Urothelium cell line (cell line): ENCODE results near the gene FCN2.

Experiments
- DNase-seq: peaks from one replicate; pipeline ENCODE4 v3.0.0; 2011; ENCODE audit warnings: low spot score, mixed read lengths
- FAIRE-seq: peaks from 2 replicates; lab custom pipeline; 2011; peaks lifted over from hg19 to GRCh38; lab: Jason Lieb, UNC

Gene FCN2

DNA sequence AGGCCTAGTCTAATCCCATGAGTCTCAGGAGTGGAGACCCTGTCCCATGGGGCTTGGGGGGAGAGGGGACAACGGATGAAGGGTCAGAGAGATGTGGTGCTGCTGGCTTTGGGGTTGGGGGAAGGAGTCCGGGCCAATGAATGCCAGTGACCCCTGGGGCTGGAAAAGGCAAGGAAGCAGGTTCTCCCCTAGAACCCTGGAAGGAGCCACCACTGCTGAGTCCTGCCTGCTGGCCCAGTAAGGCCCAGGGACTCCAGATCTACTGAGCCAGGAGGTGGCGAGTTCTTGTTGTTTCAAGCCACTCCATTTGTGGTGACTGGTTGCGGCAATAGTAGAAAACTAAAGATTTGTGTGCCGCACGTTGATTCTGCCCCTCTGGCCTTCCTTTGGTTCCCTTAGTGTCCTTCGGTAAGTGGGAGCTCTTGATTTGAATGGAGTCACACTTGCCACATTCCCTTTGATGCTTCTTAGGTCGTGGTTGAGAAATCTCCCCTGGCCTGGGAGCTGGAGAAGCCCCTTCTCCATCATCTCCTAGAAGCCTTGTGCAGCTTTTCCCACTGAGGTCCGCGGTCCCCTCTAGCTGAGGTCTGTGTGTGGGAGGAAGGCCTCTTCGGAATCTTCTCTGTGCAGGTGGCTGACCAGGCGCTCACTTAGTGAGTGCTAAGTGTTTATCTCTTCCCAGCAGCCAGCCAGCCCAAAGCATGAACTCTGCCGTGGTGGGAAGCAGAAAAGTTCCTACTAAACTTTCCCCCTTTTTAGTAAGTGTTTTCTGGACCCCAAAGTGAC, 28.1 kb downstream of the FCN2 start:
- DNase-seq, result no peak
- FAIRE-seq, result no peak

DNA sequence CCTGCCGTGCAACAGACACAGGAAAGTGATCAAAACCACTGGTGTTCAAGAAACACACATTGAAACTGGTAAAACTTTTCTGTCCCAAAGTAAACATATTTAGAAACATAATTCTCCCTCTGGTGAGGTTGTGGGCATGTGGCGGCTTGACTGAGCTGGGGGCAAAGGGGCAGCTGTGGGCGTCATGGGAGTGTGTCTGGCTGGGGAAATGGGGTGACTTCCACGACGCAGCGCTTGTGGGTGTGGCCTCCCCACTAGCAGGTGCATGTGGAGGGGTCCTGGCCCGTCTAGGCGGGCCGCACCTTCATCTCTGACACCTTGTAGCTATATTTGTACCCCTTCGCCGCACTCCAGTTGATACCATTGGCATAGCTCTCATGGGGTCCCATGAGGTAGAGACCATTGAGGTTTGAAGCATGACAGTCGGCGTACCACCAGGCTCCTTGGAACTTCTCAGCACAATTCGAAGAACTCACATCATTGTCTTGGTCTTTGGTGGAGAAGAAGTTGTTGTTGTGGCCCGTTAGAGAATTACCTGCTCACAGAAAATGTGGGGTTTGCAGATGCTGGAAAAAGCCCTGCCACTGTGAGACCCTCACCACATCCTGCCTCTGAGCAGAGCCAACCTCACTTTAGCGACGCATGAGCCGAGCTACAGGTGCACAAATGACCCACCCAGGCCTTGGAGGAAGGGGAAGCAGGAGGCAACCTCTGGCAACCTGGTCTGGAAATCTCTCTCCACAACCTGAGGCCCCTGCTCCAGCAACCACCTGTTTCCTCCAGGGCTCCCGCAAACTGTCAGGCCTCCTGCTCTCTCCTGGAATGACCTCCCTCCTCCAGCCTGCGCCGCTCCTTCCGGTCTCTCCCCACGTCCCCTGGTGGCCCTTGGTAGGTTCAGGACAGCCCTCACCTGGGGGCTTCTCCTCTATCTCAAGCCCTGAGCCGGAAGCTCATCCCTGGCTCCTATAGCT, 29.2 kb downstream of the FCN2 start:
- DNase-seq, result no peak
- FAIRE-seq, result no peak

DNA sequence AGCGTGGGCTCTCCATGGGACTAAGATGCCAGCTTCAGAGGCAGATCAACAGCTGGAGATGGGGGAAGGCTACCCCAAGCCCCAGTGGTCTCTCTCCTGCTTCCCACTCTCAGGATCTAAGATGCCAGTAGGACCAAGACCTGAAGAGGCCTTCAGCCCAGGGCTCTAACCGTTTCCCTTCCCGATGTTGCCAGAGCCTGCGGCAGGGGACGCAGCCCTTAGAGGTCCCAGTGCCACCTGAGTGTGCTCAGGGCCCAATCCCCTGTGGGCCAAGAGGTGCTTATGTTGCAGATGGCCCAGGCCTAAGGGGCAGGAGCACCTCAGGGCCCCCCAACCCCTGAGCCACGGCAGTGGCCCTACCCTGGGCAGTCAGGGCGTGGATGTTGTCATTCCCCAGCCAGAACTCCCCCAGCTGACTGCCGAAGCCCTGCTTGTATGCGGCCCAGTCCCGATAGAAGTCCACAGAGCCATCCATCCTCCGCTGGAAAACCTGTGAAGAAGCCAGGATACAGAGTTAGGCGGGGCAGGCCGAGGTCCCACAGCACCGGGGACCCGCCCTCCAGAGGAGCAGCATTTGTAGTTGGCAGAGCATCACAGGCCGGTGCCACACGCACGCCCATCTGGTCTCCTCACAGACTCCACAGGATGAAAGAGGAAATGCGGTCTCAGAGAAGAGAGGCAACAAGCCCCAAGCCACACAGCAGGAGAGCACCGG, 31.7 kb downstream of the FCN2 start:
- no peak for FAIRE-seq
- no peak for DNase-seq

DNA sequence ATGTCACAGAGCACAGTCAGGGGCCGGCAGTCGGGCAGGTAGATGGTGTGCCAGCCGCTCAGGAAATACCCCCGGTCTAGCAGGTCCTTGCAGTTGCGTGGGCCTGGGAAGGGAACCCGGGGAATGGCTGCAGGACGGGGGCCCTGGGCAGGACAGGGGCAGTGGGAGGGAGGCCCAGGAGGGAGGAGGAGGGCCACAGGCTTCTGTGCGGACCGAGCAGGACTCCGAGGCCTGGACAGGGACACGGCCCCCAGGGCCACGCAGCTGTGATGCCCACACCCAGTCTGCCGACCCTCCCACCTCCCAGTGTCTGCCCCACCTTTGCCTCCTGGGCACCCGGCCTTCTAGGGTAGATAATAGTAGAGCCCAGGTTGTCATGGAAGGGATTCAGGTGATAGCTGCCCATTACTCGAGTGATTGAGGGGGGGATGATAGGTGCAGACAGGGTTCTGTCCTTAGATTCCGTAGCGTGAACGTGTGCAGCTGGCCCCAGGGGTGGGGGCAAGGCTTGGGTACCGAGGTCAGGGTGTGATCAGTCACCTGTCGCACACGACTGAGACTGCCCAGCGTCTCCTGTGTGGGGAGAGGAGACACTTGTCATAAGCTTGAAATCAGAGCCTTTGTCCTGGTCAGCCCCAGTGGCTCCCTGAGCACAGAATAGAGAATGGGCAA, 32.6 kb downstream of the FCN2 start:
- FAIRE-seq (no peak), DNase-seq (no peak)

DNA sequence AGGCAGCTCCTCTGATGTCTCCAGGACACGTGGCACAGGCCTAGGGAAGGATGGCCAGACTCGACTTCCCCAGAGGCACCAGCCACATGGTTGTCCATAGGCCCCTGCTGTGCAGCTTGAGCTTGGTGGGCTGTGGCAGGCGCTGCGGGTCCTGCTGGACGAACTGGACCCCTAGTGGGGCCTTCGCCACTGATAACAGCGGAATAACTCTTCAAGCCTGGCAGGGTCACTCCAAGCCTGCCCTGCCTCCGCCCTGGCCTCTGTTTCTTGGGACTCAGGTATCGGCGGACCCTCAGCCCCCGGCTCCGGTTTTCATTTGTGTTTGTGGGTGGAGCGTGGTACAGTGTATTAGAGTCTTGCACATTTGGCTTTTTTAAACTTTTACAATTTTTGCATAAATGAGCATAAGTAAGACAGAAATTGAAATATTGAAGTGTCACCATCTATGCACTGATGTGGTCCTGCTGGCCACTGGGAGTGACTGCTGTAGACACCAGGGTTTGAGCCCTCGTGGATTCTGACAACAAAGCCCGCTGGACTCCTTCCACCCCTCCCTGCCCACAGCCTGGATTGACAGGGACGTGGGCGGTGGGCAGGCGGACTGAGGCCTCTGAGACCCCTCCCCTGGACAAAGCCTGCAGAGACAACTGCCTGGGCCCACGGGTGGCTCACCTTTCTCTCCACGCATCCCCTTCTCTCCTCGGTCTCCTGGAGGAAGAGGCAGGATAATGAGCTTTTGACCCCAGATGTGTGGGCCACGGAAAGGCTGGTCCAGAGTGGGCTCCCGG, 33.3 kb downstream of the FCN2 start:
- FAIRE-seq, result no peak

DNA sequence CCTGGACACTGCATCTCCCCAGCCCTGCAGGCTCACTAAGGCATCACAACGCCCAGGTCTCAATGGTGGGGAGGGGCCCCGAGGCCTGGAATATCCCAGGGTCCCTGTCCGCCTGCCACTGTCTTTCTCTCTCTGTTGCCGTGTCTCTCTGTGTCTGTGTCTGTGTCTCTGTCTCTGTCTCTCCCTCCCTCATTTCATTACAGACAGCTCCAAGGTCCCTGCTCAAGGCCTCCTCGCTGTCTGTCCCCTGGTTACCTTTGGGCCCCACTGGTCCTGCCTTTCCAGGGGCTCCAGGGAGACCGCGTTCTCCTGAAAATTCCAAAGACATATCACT, 33.9 kb downstream of the FCN2 start:
- FAIRE-seq (no peak), DNase-seq (no peak)

More for the DNA sequence above, 33.3 kb downstream of the FCN2 start:
- DNase-seq, result no peak

DNA sequence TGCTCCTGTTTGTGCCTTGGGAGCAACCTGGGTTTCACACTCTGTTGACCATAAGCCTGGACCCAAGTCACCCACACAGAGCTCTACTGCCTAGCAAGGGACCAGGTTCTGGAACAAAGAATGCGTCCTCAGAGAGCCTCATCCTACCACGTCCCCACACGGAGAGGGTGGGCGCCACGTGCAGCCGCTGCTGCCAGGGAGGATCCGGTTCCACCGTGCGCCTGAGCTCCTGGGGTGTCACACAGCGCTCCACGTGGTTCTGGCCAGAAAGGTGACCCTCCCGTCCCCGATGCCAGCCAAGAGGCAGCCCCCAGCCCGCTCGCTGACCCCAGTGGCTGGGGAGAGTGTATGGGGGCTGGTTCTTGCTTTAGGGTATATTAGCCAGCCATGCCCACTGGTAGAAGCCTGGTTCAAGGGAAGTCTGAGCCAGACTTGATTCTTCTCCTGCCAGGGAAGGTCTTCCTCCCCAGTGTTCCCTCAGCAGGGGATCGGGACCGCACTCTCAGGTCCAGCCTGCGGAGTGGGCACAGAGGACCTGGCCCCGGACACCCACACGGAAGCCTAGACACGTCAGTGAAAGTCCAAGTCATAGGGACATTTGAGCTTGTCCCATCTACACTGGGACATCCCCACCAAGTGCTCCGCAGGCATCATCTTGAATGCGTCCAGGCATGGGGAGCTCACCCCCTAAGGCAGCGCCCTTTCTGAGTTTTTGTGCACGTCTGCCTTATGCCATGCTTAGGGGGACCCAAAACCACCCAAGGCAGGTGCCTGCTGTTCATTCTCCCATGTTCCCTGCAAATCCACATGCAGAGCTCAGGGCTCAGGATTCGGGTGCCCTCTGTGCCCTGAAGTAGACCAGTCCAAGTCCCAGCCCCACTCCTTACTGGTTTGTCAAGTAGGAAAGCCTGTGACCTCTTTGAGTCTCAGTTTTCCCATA, 34.7 kb downstream of the FCN2 start:
- FAIRE-seq (no peak), DNase-seq (no peak)

DNA sequence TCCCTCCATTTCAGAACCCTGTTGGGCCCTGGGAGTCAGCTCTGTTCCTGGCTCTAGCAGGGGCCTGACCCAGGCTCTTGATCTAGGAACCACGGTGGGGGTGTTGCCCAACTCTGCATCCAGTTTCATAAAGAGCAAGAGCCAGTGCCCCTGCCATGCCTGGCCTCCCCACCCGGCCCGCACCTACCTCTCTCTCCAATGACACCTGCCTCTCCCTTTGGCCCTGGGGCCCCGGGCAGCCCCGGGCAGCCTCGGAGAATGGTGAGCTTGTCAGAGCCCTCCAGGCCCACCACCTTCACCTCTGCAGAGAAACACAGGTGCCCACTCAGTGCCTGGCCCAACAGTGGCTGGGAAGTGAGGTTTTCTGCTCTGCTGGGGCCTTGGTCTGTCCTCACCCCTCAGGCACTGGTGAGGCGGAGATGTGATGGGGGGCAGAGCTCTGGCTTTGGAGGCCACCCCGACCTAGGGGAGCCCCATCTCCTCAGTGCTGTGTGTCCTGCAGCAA, 35.6 kb downstream of the FCN2 start:
- FAIRE-seq, result no peak
- DNase-seq, result no peak

DNA sequence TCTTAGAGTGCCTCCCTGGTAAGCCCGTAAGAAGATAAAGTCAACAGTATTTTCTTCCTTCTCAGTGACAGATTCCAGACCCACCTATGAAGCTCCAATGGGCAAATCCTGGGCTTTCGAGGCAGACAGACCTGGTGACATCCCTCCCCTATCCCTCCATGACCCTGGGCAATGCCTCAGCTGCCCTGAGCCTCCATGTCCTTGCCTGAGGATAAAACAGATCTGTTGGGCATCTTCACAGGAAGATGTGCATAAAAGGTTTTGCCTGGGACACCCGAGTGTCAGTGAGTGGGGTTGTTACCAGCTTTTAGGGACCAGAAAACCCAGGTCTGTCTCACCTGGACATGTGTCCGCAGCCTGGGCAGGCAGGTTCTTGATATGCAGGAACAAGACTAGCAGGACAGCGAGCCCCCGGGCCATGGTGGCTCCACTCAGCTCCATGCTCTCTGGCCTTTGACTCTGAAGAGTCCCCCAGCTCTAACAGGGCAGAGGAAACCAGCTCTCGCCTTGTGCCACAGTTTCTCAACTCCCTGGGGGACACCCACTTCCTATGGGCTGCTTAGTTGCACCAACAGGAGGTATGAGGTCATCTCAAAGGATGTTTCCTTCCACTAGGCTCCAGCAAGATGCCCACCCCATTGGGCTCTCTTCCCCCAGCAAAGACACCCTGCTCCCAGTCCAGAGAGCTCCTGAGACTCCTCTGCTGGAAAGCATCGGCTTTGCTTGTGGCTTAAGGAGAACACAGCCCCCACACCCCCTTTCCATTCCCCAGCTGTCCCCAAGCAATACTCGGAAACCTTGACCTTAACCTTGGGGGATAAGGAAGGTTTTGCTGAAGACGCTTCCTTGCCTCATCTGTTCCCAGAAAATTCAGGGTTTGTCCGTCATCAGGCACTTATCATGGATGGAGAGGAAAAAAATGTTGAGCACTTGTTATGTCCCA, 37.1 kb downstream of the FCN2 start, which contains the start of gene FCN1:
FCN1 (minus strand) TSS at position 482 of the 943 bp plus-strand sequence; CDS start at position 441, 41 bp downstream.
- no peak for FAIRE-seq

DNA sequence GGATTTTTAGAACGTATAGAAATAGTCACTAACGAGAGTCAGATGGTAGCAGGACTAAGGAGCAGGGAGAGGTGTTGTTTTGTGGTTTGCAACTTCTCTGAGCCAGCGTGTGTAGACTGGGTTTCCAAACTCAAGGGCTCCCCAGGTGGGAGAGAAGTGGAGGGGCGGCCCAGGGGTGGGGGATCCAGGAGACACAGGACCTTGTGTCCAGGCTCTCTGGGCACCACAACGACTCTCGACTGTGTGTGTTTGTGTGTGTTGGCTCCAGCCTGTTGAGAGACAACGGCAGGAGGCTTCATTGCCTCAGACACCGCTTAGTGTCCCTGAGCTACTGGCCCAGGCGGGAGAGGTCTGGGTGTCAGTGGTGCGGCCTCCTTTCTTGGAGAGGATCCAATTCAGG, 38.0 kb downstream of the FCN2 start:
- FAIRE-seq (no peak), DNase-seq (no peak)

More for the DNA sequence above, 37.1 kb downstream of the FCN2 start, which contains the start of gene FCN1:
- DNase-seq, result no peak

DNA sequence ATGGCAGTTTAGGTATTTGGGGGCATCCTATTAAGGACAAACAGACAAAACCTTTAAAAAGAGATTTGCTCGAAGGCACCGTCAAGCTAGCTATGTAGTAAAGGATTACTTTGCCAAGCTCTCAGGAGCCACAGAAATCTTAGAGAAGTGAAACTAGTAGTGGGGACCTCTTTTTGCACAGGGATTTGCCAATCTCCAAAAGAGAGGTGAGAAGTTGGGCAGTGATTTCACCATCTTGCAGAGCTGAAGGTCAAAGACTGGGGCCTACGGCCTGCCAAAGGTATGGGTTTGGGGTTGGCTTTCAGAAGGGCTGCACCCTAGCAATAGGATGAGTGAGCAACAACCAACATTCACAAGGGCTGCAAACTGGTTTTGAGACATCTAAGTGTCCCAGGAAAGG, 38.7 kb downstream of the FCN2 start:
- no peak for DNase-seq

DNA sequence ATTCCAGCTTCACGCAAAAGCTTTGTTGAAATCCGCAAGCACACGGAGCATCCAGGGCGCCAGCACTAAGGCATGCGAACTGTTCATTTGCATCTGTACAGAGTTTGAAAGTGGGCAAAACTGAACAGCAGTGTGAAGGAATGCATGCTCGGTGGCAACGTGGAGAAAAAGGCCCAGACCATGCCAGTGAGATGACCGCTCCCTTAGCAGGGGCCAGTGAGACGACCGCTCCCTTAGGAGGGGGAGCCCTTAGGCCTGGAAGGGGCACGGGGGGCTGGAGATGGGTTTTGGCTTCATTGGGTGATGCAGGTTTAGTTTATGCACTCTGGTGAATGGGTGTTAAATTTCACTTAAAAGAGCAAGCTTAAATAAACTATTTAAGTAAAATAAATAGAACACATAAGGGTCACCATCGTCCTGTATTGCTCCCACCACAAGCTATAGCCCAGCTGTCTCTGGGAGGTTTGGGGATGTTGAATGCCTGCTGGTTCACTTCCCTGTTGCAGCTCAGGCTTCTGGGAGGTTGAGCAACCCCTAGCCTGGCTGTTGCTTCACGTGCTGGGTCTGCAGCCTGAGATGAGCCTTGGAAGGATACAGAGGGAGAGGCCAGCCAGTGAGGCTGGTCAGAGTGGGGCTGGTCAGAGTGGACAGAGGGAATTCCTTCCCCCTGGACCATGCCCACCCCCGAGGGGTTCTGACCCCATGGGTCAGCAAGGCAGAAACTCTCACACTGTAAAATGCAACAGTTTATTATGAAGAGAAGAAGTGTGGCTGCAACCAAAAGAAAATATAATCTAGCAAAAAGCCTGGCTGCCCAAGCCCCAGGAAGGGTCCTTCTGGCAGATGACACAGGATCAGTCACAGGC, 41.7 kb downstream of the FCN2 start:
- no peak for FAIRE-seq
- DNase-seq, result no peak

More for the DNA sequence above, 38.7 kb downstream of the FCN2 start:
- FAIRE-seq, result no peak

DNA sequence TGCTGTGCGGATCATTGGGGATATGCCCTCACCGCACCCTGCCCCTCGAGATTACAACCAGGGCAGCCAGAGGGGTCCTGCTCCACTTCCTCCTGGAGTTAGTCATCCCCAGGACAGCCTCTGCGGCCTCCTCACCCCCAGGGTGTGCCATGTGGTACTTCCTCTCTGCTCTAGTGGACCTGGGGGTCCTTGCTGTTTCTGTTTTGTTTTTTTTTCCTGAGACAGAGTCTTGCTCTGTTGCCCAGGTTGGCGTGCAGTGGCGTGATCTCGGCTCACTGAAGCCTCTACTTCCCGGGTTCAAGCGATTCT, 42.3 kb downstream of the FCN2 start:
- DNase-seq, result no peak
- no peak for FAIRE-seq

DNA sequence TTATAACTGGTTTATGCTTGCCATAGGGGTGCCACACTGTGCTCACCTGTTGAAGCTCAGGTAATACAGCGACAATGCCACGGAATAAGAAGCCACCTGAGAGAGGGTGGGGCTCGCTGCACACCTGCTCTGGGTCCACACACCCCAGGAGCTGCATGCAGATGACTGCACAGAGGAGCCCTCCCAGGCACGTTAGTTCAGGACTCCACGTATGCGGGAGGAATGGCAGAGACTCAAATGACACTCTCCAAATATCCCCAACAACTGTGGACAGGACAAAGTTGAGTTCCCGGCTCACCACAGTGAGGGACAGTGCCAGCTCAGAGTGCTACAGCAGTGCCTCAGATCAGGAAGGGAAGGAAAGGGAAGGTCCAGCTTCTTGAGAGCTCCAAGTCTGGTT, 42.9 kb downstream of the FCN2 start:
- DNase-seq, result no peak
- FAIRE-seq, result no peak

DNA sequence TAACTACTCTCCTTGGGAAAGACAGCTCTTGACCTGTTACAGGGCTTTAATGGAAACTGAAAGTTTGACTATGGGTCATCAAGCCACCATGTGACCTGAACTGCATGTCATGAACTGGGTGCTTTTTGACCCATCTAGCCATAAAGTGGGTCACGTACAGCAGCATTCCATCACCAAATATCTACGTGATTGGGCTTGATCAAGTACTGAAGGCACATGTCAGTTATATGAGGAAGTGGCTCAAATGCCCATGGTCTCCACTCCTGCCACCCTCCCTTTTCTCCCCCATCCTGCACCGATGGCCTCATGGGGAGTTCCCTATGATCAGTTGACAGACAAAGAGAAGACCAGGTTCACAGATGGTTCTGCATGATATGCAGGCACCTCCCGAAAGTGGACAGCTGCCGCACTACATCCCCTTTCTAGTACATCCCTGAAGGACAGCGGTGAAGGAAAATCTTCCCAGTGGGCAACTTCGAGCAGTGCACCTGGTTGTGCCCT, 44.5 kb downstream of the FCN2 start:
- no peak for FAIRE-seq
- no peak for DNase-seq

DNA sequence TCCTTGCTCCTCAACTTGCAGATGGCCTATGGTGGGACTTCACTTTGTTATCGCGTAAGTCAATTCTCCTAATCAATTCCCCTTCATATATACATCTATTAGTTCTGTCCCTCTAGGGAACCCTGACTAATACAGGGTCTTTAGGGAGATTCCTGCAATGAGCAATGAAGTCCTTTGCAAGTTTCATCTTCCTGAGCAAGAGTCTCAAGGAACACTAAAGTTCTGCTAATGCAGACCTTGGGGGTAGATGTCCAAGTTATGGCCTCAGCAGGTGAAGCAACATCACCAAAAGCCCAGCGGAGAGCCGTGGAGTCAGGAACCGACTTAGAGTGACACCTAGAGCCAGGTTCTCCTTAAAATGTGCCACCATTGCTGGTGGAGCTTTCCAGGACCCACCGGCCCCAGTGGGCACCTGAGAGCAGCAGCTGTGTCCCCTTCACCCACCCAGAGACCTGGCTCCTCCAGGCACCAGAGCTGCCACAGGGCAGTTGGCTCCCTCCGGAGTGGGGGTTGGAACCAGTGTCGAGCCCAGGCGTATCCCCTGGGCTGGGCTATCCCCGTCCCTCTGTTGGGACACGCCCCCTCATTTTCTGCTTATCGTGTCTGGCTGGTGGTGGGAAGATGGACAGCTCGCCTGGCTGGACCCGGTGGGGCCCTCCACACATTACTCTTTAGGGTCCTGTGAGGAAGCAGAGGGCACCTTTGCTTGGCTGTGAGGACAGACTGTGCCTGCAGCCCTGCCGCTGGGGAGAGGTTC, 48.0 kb downstream of the FCN2 start:
- no peak for FAIRE-seq
- no peak for DNase-seq
